HG03064 (cell line): ENCODE measurements around the gene NTSR2.

Experiments
- ATAC-seq: cut with Tn5 transposase; IDR thresholded peaks from one replicate; pipeline ENCODE4 v1.9.1; 2021; ENCODE audit warnings: low read depth; ENCODE audit not compliant: unreplicated experiment

NTSR2 gene

DNA sequence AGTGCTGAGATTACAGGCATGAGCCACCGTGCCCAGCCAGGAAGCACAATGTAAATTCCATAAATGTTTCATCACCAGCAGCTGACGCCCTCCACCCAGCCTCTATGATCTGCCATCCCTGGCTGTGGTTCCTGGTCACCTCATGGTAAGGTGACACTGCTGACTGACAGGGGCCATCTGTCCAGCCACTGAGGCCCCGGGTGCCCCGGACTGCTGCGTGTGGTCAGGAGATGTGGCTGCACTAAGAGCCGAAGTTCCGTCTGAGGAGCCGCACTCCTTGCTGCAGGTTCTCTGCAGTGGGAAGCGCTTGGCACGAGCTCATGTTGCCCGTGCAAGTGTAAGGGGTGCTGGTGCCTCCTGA lies 10.9 kb downstream of the NTSR2 start:
- ATAC-seq = no peak

DNA sequence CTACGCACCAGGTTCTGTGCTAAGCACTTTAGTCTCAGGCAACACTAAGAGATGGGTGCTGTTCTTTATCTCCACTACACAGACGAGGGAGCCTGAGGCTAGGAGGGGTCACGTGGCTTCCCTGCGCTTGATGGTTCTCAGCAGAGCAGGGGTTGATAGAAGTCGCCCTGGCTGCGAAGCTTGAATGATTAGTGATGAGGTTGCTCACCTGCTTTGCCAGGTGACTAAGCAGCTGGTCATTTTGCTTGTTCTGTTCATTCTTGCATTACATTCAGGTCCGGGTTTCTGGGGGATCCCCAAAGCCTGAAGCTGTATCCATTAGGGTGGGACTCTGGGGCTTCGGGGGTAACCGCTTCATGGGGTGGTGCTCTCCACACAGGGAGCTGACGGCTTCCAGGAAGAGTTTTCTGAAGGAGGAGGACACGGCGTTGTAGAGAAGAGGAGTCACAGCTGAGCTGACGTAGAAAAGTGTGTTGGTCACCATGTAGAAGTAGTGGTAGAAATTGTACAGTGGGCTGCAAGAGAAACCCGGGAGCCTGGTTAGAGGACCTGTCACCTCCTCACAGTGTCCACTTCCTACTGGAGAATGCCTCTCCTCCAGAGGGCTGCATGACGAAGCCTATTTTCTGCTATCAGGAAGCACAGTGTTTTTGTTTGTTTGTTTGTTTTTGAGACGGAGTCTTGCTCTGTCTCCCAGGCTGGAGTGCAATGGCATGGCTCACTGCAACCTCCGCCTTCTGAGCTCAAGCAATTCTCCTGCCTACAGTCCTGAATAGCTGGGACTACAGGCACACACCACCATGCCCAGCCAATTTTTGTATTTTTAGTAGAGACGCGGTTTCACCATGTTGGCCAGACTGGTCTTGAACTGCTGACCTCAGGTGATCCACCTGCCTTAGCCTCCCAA lies 11.5 kb downstream of the NTSR2 start:
- no peak for ATAC-seq

DNA sequence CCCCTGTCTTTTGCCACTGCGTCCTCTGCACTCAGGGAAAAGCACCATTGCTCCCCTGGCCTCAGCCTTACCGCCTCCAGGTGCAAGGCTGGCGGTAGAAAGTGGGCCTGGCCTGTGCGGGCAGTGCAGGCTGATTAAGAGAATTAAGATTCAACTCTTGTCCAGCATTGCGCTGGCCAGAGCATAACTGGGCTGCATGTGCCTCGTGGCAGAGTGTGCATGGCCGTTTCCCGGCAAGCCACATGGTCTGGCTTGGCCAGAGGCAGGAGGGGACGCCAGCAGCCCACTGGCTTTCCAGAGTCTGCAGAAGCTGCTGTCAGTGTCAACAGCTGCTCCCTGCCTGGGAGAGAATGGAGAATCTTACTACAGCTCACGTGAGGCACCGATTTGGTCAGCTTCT lies 12.3 kb downstream of the NTSR2 start:
- ATAC-seq = no peak

DNA sequence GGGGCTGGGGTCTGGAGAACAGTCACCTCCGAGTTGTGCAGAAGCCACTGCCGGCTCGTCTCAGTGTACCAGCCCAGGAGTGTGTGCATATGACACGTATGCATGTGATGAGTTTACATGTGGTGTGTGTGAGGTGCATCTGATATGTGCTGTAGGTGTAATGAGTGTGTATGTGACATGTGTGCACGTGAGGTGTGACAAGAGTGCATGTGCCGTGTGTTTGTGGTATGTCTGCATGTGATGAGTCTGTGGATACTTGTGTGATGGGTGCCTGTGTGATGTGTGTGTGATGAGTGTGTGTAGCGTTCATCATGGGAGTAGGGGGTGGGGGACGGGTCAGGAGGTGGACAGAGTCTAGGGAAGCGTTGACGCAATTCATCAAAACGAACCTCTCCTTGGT lies 12.8 kb downstream of the NTSR2 start:
- no peak for ATAC-seq

DNA sequence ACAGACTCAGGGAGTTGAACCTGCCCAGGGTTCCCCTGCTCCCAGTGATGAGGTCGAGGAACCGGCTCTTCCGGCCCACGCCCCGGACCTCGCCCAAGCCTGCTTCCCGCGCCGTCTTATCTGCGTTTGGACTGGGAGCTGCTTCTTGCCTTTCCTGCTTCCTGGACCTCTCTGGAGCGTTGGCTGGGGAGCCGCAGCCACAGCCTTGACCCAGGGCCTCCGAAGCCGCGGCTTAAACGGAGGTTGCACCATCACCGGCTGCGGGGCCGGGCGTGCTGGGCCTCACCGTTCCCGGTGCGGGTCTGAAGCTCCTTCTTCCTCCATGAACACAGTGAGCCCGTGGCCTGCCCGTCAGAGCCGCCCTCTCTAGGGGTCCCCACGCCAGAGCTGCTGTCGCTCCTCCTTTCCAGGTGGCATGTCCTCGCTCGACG lies 13.3 kb downstream of the NTSR2 start:
- no peak for ATAC-seq

DNA sequence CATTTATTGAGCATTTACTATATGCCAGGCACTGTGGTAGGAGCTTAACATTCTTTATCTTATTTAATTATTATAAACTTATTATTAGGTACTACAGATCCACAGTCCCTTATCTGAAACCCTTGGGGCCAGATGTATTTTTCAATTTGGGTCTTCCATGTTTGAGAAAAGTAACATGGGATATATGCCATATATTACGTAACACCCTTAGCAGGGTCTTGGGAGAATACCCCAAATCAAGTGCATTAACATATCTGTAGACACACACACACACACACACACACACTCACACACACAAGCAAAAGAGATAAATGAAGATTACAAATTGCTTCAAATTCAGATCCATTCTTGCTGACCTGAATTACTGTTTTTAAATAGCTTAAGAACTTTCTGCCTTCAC lies 13.7 kb downstream of the NTSR2 start:
- no peak for ATAC-seq

DNA sequence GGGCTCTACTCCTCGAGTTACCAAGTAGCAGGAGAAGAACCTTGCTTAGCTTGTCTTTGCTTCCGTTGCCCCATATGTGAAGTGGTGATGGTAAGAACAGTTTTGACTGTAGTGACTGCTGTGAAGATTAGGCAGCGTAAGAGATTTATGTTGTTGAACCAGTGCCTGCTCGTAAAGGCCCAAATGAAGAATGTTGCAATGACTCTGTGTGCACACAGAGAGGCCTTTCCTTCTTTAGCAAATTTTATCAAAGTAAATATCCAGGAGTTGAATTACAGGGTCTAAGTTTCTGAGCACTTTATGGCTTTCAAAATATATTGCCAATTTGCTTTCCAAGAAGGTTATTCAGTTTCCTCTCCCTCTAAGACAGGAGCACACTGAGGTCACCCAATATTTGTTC lies 14.5 kb downstream of the NTSR2 start:
- ATAC-seq = no peak

DNA sequence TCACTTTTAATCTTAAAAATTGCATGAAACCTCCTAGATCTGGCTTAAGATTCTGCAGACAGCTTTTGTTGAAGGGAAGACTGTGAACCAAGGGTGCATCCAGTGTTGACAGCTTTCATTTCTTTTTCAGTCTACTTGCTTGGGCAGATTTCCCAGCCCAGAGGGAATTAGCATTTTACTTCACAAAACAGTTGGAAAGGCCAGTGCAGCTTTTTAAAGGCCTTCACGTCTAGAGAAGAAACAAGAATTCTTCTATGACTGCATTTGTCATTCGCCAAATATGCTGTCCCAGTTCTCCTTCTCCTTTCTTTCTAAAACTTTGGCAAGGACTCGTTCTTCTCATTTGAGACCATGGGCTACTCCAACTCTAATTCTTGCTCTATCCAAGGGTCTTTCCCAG lies 17.4 kb downstream of the NTSR2 start:
- ATAC-seq = no peak

DNA sequence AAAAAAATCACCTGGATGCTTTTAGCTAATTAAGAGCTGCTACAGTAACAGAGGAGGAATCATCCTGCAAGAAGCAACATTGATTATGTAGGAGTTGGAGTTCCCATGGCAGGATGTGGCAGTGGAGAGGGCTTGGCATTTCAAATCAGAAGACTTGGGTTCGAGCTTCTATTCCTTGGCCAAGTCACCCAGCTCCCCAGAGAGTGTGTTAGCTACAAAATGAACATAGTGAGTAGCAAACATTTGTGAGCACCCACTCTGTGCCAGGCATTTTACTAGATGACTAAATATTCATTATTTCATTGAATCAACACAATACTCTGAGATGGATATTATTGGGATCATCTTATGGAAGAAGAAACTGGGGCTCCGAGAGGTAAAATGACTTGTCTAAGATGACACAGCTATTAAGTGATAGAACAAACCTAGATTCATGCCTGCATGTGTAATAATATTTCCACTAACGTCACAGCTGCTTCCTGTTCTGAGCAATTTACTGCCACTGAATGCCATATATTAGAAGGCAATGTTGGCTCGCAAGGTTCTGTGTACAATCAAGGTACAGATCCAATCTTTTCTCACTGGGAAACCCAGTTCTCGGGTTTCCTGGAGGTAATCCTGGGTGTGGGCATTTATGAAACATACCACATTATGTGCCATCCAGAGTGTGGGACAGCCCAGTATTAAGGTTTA lies 18.0 kb downstream of the NTSR2 start:
- no peak for ATAC-seq

DNA sequence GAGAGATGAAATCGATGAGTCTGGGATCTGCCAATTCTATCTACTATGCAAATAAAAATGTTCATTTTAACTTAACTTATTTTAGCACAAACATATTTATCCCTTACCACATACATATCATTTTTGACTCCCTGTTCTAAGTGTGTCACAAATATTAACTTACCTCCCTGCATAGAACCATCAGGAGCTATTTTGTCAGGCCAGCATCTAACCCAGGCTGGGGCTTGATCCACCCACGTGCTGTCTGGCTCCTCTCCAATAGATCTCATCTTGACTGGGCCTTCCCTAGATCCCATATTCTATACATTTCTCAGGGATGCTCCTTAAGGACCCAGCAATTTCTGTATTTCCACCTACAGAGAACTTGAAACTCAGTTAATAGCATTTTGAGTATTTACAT lies 20.9 kb downstream of the NTSR2 start:
- ATAC-seq = no peak

DNA sequence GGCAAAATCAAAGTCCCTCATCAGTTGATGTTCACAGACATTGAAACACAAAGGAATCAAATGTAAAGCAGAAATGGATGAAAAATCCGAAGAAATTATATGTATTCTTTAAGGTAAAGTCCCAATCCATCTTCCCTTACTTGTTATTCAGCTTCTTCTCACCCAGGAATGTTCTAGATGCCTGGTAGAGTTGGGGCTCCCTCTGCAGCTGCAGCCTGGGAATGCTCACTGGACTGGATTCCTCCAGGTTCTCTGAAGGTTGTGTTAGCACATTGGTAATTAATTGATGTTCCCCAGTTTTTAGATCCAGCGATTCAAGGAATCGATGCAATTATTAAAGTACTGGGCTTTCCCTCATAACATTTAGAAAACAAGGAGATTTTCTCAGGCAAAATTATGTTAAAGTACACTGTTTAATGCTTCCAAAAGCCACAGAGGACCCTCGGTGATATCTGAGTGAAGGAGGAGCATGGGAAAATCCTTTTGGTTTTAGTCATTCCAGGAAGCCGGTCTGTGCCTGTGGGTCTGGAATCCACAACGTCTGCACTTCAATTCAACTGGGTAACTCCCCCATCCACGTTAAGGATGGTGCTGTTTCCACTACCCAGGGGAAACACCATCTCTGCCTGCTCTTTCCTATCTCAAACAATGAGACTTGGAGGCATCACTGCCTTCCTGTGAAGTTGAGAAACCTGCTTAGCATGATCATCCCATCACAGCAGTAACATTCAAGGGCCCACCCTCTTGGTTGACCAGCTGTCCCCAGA lies 22.0 kb downstream of the NTSR2 start:
- no peak for ATAC-seq

DNA sequence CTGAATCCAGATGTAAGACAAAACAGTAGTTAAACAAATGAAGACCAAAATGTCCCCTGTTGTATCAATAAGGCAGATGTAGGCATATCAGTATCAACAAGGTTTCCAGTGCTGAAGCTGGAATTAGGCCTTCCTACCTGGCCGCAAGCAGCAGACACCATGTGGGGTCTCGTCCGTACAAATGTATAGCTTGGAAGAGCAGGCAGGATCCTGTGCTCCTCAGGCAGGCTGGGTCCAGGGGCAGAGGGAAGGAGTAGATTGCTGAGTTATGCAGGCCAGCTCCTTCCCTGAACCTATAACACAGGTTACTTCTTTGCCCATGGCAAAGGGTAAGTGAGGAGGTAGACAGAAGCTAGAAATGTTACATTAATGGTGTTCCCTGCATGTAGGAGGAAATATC lies 23.5 kb downstream of the NTSR2 start:
- no peak for ATAC-seq

DNA sequence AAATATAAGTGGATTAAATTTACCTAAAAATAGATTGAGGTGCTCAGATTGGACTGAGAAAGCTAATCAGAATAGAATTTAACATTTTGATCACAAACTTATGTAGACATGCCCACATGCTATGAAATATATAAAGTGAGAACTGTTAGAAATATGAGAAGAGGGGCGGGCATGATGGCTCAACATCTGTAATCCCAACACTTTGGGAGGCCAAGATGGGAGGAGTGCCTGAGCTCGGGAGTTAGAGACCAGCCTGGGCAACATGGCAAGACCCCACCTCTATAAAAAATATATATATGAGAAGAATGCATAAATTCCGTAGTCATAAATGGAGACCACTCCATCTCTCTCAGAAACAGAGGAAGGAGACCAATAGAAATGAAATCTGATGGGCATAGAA lies 25.7 kb downstream of the NTSR2 start:
- ATAC-seq = no peak

DNA sequence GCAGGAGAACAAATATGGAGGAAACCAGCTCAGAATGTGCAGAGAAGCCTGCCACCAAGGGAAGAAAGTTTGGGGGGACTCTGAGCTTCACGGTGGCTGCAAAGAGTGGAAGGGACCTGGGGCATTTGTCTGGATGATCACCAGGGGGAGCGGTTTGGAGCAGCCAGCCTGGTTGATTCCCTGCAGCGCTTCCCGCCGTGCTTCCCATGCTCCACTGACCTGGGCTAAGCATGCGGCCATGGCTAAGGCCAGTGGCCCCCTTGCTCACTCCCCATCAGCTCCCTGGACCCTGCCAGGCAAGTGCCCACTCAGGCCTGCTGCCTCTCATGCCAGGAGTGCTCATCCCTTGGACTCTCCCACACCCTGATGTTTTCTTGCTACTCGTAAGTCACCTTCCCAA lies 27.0 kb downstream of the NTSR2 start:
- no peak for ATAC-seq

DNA sequence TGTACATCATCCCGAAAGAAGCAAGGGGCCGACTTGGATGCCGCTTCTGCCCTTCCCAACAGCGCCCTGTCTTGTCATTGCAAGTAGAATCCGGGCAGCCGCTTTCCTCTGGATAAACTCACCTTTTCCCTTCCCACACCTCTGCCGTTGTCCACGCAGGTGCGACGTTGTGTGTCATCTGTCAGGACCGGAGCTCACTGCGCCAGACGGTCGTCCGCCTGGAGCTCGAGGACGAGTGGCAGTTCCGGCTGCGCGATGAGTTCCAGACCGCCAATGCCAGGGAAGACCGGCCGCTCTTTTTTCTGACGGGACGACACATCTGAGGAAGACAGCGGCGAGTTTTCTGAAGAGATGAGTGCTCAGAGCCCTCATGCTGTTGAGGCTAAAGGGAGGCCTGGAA lies 29.9 kb downstream of the NTSR2 start:
- no peak for ATAC-seq

DNA sequence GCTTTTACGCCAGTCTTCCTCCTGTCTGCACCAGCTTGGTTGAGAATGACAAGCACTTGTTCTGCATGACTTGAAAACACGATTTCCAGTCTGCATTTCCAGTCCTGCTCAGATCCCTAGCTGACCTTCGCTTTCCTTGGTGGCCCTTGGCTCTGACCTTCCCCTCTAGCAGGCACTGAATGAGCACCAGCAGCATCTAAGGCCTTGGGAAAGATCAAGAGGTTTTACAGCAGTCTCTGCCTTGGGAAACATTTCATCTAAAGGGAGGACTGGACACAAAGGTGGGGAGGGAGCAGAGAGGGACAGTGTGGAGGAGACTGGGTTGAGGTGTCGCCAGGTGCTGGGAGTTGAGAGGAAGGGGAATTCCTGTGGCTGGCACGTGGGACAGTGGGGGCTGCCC lies 30.5 kb downstream of the NTSR2 start:
- no peak for ATAC-seq

DNA sequence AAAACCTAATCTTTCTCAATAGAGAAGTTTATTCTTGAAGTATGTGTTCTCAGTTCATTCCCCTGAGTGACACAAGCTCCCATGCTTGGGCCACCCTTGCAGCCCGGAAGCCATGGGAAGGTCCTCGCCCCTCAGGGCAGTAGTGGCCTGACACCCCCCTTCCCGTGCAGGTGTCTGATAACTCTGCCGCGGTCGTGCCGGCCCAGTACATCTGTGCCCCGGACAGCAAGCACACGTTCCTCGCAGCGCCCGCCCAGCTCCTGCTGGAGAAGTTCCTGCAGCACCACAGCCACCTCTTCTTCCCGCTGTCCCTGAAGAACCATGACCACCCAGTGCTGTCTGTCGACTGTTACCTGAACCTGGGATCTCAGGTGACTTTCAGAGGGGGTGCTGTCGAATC lies 32.4 kb downstream of the NTSR2 start:
- no peak for ATAC-seq

DNA sequence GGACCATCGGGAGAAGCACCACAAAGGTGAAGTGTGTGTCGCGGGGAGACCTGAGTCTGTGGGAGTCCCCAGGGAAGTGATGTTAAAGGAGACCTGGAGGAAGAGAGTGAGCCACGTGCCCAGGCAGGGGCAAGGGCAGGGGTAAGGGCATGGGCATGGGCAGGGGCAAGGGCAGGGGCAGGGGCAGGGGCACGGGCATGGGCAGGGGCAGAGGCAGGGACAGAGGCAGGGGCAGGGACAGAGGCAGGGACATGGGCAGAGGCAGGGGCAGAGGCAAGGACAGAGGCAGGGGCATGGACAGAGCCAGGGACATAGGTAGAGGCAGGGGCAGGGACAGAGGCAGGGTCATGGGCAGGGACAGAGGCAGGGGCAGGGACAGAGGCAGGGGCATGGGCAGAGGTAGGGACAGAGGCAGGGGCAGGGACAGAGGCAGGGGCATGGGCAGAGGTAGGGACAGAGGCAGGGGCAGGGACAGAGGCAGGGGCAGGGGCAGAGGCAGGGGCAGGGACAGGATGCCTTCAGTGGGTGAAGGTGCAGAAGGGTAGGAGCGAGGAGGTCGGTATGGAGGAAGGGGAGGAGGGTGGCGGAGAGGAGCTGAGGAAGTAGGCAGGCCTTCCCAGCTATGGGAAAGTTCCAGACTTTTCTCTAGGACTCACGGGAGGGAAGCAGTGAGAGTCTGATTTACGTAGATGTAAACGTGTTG lies 33.3 kb downstream of the NTSR2 start:
- no peak for ATAC-seq

DNA sequence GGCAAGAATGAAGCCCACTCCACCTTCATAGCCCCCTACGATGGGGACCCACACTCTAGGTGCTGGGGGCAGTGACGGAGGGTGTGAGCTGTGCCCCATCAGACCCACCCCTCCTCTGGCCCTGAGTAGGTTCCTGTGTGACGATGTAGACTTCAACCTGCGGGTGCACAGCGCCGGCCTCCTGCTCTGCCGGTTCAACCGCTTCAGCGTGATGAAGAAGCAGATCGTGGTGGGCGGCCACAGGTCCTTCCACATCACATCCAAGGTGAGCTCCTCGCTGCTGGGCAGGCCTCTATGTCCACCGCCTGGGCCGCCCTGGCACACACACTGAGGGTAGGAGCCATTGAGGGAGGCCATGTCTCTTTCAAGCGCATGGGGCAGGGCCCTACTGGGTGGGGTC lies 34.9 kb downstream of the NTSR2 start:
- no peak for ATAC-seq

DNA sequence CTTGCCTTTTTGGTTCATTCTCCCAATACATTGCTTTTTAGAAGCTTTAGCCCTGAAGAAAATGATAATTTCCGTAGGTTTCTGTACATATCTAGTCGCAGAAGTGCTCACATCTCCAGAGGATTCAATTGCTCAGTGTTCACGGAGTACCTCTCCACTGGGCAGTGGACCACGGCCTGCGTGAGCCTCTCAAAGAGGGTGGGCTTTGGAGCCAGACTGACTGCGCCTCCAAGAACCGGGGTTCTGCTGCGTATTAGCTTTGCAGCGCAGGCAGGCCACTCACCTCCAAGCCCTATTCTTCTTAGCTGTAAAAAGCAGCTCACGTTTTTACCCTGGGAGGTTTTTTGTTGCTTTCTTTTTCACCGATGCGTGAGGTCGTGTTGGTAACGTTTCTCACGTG lies 35.4 kb downstream of the NTSR2 start:
- ATAC-seq = no peak

DNA sequence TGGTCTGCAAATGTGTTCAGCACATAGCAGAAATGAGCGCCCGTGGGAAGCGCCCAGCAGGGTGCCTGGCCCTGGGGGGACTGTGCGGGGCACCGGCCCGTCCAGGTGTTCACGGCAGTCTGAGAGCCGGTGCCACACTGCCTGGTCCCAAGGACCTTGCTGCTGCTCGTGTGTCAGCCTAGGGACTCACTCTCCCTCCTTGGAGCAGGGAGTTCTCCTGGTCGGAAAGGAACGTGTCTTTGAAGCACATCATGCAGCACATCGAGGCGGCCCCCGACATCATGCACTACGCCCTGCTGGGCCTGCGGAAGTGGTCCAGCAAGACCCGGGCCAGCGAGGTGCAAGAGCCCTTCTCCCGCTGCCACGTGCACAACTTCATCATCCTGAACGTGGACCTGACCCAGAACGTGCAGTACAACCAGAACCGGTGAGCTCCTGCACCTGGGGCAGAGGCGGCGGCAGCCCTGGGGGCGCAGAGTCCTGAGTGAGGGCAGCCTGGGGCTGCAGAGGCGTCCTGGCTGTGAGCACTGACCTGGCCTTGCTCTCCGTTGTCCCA lies 36.0 kb downstream of the NTSR2 start:
- no peak for ATAC-seq
